Spleen (tissue), 7 donors: ENCODE data around the gene ARMC10.

Experiments
- CTCF ChIP-seq, 11 experiments: fragments of 200-600 bp in 7 of 11; fragments of 450-650 bp in 4 of 11; sonication (generic) in 4 of 11; IDR thresholded peaks in 8 of 11; conservative IDR thresholded peaks in 3 of 11; 1 replicate in 7 of 11; 2 replicates in 4 of 11; pipeline versions ENCODE4 v1.4.0 to v1.8.0; 2016 to 2021; ENCODE audit warnings: antibody characterized with exemption in 11 of 11, inconsistent platforms in 4 of 11, mild to moderate bottlenecking in 1 of 11
- POLR2A ChIP-seq, 3 donors: fragments of 450-650 bp; IDR thresholded peaks; one replicate each; pipeline ENCODE4 v1.5.1; 2017; ENCODE audit warnings: antibody characterized with exemption in 3 of 3, mild to moderate bottlenecking in 1 of 3
- donor health status: DM: no; HTN: no; CAD: no; lungs with moderate emphysema.
- donor health status: DM: no; HTN: no; CAD: no.
- donor health status: DM: no; HTN: no; CAD: no.

DNA sequence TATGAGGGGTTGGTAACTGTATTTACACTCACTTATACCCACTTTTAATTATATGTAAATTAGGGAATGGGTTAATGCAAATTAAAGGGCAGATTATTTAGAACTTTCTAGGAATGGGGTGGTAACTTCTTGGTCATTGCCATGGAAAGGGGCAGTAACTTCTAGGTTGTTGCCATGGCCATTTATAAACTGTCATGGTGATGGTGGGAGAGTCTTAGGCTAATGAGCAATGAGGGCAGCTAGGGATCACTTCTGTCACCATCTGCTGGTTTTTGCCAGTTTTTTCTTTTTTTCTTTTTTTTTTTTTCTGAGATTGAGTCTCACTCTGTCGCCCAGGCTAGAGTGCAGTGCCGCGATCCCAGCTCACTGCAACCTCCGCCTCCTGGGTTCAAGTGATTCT, 40.8 kb downstream of the ARMC10 start:
- TF ChIP-seq CTCF (IDR thresholded peaks at IDR 0.05 in 8 of 11, conservative IDR thresholded peaks at IDR 0.05 in 3 of 11) (no peak), POLR2A (IDR thresholded peaks at IDR 0.05) (no peak)
